GM12864 (cell line): Measurements from ENCODE around the gene ZDHHC11.
A peak's percentile ranks its signal among the peaks of the same experiment; 100 is the strongest.
"Not testable (repeated sequence)": the region's sequence is repeated elsewhere in the genome, so short reads cannot be mapped to it uniquely, and the experiment has no call there.

ENCODE experiments used
- DNase-seq: peaks from one replicate; pipeline ENCODE4 v3.0.0-alpha.2; 2011; ENCODE audit warnings: low read depth
- H3K4me3 ChIP-seq: 2 replicates; pipeline ENCODE4 v1.5.1; 2011; ENCODE audit warnings: mild to moderate bottlenecking, low read depth, low read length, control low read depth
- CTCF ChIP-seq: IDR thresholded peaks from 2 replicates; pipeline ENCODE4 v1.5.1; 2011; ENCODE audit warnings: low read depth, mild to moderate bottlenecking, moderate library complexity, low read length, control low read depth, inconsistent platforms; ENCODE audit errors: missing control alignments

Gene ZDHHC11

GRCh38 chr5:788703-789102, 62.1 kb downstream of the ZDHHC11 start:
- not testable (repeated sequence) for H3K4me3 ChIP-seq, DNase-seq

GRCh38 chr5:787857-788233, 62.9 kb downstream of the ZDHHC11 start:
- DNase-seq, H3K4me3 ChIP-seq: not testable (repeated sequence)

GRCh38 chr5:787224-787856, 63.4 kb downstream of the ZDHHC11 start:
- not testable (repeated sequence) for DNase-seq

GRCh38 chr5:785181-785705, 65.5 kb downstream of the ZDHHC11 start:
- not testable (repeated sequence) for H3K4me3 ChIP-seq, DNase-seq

More at GRCh38 chr5:787224-787856, 63.4 kb downstream of the ZDHHC11 start:
- not testable (repeated sequence) for H3K4me3 ChIP-seq

GRCh38 chr5:784428-785177, 66.2 kb downstream of the ZDHHC11 start, which contains the start of gene ZDHHC11B:
Gene ZDHHC11B (minus strand): TSS chr5:784729. CDS start chr5:766919, 17,810 bp downstream.
- peak; percentile 18 for DNase-seq
- H3K4me3 ChIP-seq: peak within 1 kb of the TSS; percentile 41

- DNase-seq: not testable (repeated sequence)
- H3K4me3 ChIP-seq: peak overlapping the region; percentile 23; the same call in 1 of the 2 replicates
Measured at GRCh38 chr5:783881-784427, 66.8 kb downstream of the ZDHHC11 start.

- DNase-seq, H3K4me3 ChIP-seq: not testable (repeated sequence)
Measured at GRCh38 chr5:783049-783802, 67.6 kb downstream of the ZDHHC11 start.

GRCh38 chr5:782356-782755, 68.4 kb downstream of the ZDHHC11 start:
- DNase-seq, H3K4me3 ChIP-seq: not testable (repeated sequence)

GRCh38 chr5:780571-780970, 70.2 kb downstream of the ZDHHC11 start:
- H3K4me3 ChIP-seq, DNase-seq: not testable (repeated sequence)

GRCh38 chr5:778967-779366, 71.8 kb downstream of the ZDHHC11 start:
- not testable (repeated sequence) for H3K4me3 ChIP-seq, DNase-seq

GRCh38 chr5:778421-778820, 72.4 kb downstream of the ZDHHC11 start:
- DNase-seq, H3K4me3 ChIP-seq: not testable (repeated sequence)

GRCh38 chr5:777756-778161, 73.0 kb downstream of the ZDHHC11 start:
- no peak for DNase-seq
- TF ChIP-seq CTCF: no peak
- H3K4me3 ChIP-seq: no peak overlapping the region
